NT2/D1 (cell line): ENCODE data around the gene MIEF1.

ENCODE experiments used
- SUZ12 ChIP-seq: IDR thresholded peaks from 2 replicates; pipeline ENCODE4 v1.6.1; 2011; ENCODE audit not compliant: insufficient read length, insufficient read depth; ENCODE audit errors: extremely low read depth
- YY1 ChIP-seq: IDR thresholded peaks from 2 replicates; pipeline ENCODE4 v1.6.1; 2011; ENCODE audit not compliant: insufficient read length, insufficient read depth
- ZNF274 ChIP-seq: IDR thresholded peaks from 2 replicates; pipeline ENCODE4 v1.6.1; 2011; ENCODE audit warnings: mild to moderate bottlenecking, low read depth, low read length

DNA sequence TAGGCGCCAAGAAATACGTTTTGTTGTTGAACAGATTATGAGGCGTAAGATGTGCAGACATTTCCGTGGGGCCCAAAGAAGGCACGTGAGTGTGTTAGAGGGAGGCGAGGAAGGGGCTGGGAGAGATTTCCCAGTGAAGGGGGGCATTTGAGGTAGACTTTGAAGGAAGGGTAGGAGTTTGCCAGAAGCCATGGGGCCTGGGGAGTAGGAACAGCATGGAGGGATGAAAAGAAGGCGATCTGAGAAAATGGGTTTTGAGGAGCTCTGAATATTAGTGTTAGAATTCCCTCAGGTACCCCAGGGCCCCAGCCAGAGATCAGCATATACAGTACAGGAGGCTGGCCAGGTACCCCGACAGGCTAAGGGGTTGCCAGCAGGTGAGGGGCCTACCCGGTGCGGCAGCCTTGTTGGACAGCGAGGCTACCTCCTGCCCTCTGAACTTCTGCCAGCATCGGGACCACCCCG is 414 bp upstream of the MIEF1 start:
- TF ChIP-seq ZNF274 (no peak), YY1 (no peak), SUZ12 (no peak)
